AG04450 (cell line): ENCODE measurements around the gene METTL25B. TPM values are rescaled to one million over a fixed set of nuclear protein-coding genes. Genes with fewer than 3 reads are reported as not detected.

ENCODE experiments used
- CTCF ChIA-PET: fragments of 300-600, 350-600 bp; formaldehyde crosslinking; extraction: SDS; loops from one replicate; lab custom pipeline; 2022; ENCODE audit warnings: antibody characterized with exemption, inconsistent platforms; lab: Charles Lee
- POLR2A ChIA-PET: fragments of 350-600 bp; formaldehyde crosslinking; extraction: SDS; loops from one replicate; lab custom pipeline; 2021; ENCODE audit warnings: antibody characterized with exemption, inconsistent platforms; lab: Yijun Ruan, JAX
- DNase-seq: peaks from one replicate; pipeline ENCODE4 v3.0.0-alpha.2; 2011; ENCODE audit warnings: low read depth, low spot score
- H3K27ac ChIP-seq: one replicate; pipeline ENCODE4 v1.5.1; 2012; ENCODE audit warnings: low read depth, low read length, control low read depth
- H3K27me3 ChIP-seq: one replicate; pipeline ENCODE4 v1.6.0; 2012; ENCODE audit warnings: low read length; ENCODE audit not compliant: control insufficient read depth, insufficient read depth
- H3K4me3 ChIP-seq: 2 replicates; pipeline ENCODE4 v1.5.1; 2011; ENCODE audit warnings: mild to moderate bottlenecking, low read depth, low read length, control low read depth
- H3K9me3 ChIP-seq: 2 replicates; pipeline ENCODE4 v1.5.1; 2012; ENCODE audit warnings: low read length; ENCODE audit not compliant: control insufficient read depth, insufficient read depth
- CTCF ChIP-seq: IDR thresholded peaks from 2 replicates; pipeline ENCODE4 v1.5.1; 2011; ENCODE audit warnings: low read depth, low read length, control low read depth, inconsistent platforms
- polyA plus RNA-seq: library from polyadenylated mRNA; depleted of rRNA; stranded (reverse); fragments of >200 nt; gene quantifications from 2 replicates; pipeline ENCODE4 v1.2.3, GENCODE V29; 2011

METTL25B gene
- polyA plus RNA-seq, 1 experiment, result 8.3 TPM

GRCh38 chr1:156704930-156705320 is 23.3 kb upstream of the METTL25B start:
- H3K9me3 ChIP-seq, result peaks cover 1% of the 10 kb centered on the region; the same call in 1 of the 2 replicates
- peak overlapping the region; percentile 31 for H3K27ac ChIP-seq
- ChIA-PET POLR2A (interaction anchor here (0.5 to 4.3 kb wide), 4 partner anchors 9 to 29 kb away, joined by 3 to 18 read pairs (median 4); partner anchors contain the start of genes ISG20L2 and METTL25B), CTCF (interaction anchor here (1.0 to 13.7 kb wide), 10 partner anchors 14 to 185 kb away, joined by 3 to 233 read pairs (median 8); partner anchors contain the start of genes ISG20L2, METTL25B and NES)
- DNase-seq, result no peak
- no peaks in the 10 kb centered on the region for H3K27me3 ChIP-seq
- peak overlapping the region; percentile 52 for H3K4me3 ChIP-seq
- 0 out of 2 replicates have a peak, but pooled peaks have one; percentile 1 for TF ChIP-seq CTCF

GRCh38 chr1:156705321-156705917 is 22.9 kb upstream of the METTL25B start, which contains the start of gene CRABP2:
Gene CRABP2 (minus strand): TSS chr1:156705583. CDS start chr1:156705446, 137 bp downstream.
- DNase-seq, result no peak
- no peak for TF ChIP-seq CTCF
- ChIA-PET POLR2A (interaction anchor here (0.5 to 4.3 kb wide), 5 partner anchors 8 to 30 kb away, joined by 3 to 18 read pairs (median 5); partner anchors contain the start of genes ISG20L2 and METTL25B), CTCF (interaction anchor here (0.8 to 13.7 kb wide), 20 partner anchors 8 to 361 kb away, joined by 3 to 233 read pairs (median 7); partner anchors contain the start of genes ISG20L2, METTL25B and NES)
- no peaks in the 10 kb centered on the region for H3K27me3 ChIP-seq
- H3K9me3 ChIP-seq, result no peaks in the 10 kb centered on the region
- peak within 1 kb of the TSS; percentile 52 for H3K4me3 ChIP-seq
- peak within 1 kb of the TSS; percentile 57 for H3K27ac ChIP-seq

DNA sequence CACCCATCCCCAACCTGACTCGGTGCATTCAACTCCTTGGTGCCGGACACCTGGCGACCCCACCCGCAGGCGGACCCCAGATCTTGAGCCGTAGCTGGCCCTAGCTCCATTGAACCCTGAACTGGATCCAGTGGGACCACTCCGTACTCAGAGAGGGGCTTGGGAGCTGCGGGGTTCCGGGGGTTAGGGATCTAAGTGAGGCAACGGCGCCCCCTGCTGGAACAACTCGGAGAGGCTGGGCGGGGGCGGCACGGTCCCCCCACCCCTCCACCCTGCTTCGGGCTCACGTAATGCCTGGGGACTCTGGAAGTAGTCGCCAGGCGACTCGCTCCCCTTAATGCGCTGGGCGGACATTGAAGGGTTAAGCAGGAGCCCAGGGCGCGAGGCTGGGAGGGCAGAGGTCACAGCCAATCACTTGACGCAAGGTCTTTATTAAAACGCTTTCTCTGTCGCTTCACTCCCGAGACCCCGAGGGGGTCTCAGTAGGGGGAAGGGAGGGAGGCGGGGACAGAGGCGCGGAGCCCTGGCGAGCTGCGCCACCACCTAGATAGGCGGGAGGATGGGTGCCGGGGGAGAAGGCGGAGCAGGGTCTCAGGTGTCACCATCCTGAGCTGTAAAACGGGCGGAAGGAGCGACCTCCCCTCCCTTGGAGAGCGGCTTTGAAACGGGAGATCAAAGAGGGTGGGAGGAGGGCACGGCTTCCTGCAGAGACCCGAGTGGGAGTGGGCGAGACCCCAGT is 22.2 kb upstream of the METTL25B start:
- no peaks in the 10 kb centered on the region for H3K9me3 ChIP-seq
- H3K27me3 ChIP-seq, result no peaks in the 10 kb centered on the region
- peak; percentile 76 for TF ChIP-seq CTCF
- CTCF ChIA-PET, result interaction anchor here (0.8 to 13.7 kb wide), 23 partner anchors 8 to 361 kb away, joined by 3 to 233 read pairs (median 7); partner anchors contain the start of genes ISG20L2, METTL25B and NES
- DNase-seq, result no peak
- peak overlapping the region; percentile 52 for H3K4me3 ChIP-seq
- POLR2A ChIA-PET, result interaction anchor here (0.5 to 4.3 kb wide), 5 partner anchors 12 to 105 kb away, joined by 3 to 18 read pairs (median 5); partner anchors contain the start of genes ISG20L2 and METTL25B
- H3K27ac ChIP-seq, result peak overlapping the region; percentile 57

DNA sequence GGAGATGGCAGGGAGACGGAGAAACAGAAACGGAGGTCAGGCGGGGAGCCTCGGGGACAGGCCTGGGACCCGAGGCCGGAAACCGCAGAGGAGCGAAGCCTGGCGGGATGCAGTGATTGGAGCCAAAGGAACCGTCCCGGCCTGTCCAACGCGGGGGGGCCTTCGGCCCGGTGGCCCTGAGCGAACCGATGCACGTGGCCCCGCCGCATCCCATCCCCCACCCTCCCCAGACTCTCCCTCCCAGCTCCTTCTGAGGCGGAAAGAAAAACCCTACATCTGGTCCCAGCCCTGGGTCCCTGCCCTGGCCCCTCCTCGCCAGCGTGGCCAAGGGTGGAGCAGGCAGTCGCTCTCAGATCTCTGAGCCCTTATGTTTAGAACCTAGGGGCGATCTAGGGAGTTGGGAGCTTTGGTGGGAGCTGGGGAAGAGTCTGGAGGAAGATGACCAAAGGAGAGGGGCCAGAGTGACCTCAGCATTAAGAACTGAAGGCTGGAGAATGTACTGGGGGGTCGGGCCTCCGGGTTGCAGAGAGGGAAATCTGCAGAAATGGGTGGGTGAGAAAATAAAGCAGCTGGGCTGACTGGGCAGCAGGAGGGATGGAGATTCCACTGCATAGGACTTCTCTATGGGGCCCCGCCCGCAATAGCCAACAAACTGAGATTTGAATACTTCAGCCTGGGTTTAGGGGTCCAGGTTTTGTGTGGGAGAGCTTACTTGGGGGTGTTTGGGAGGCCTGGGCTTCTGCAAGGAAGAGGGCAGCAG is 21.4 kb upstream of the METTL25B start:
- POLR2A ChIA-PET, result interaction anchor here (1.0 to 4.3 kb wide), 3 partner anchors 12 to 17 kb away, joined by 4 to 18 read pairs (median 8); no protein-coding TSS in a partner anchor
- Histone ChIP-seq H3K9me3 (no peaks in the 10 kb centered on the region), H3K27ac (peak overlapping the region; percentile 57), H3K4me3 (no peak overlapping the region), H3K27me3 (no peaks in the 10 kb centered on the region)
- TF ChIP-seq CTCF, result no peak
- DNase-seq, result no peak
- CTCF ChIA-PET, result interaction anchor here (0.6 to 13.7 kb wide), 21 partner anchors 9 to 189 kb away, joined by 3 to 233 read pairs (median 7); partner anchors contain the start of genes ISG20L2, METTL25B and NES
